PC-3 (cell line): ENCODE data around the gene NEK8.
"Not testable (repeated sequence)": the region's sequence is repeated elsewhere in the genome, so short reads cannot be mapped to it uniquely, and the experiment has no call there.

Experiments
- CTCF ChIP-seq: fragments of 300-600 bp; sonication (generic); conservative IDR thresholded peaks from 2 replicates; pipeline ENCODE4 v1.5.1; 2017; ENCODE audit warnings: antibody characterized with exemption, low read depth, mild to moderate bottlenecking, low read length
- EZH2 ChIP-seq: fragments of 300-600 bp; sonication (generic); IDR thresholded peaks from one replicate; pipeline ENCODE4 v1.6.1; 2017; ENCODE audit warnings: antibody characterized with exemption, mild to moderate bottlenecking, low read length; ENCODE audit not compliant: unreplicated experiment

- not testable (repeated sequence) for TF ChIP-seq CTCF, EZH2
Observed at GRCh38 chr17:28723836-28724499, 4.6 kb upstream of the NEK8 start.
